Measurements from ENCODE around the gene IP6K2.

Gene IP6K2

GRCh38 chr3:48686538-48687219 lies 30.3 kb downstream of the IP6K2 start:
- Histone ChIP-seq H3K27ac (ENCODE audit: low read depth, low read length, poor library complexity, severe bottlenecking) (peak overlapping the region; percentile 83), H4K20me1 (ENCODE audit: insufficient read depth, low read length) (no peaks in the 10 kb centered on the region), H3F3A (ENCODE audit: insufficient read depth, low read length) (peaks cover 10% of the 10 kb centered on the region; the same call in 1 of the 2 replicates), H3K4me1 (ENCODE audit: insufficient read depth, low read length, severe bottlenecking) (peaks cover 24% of the 10 kb centered on the region), H3K9ac (ENCODE audit: low read length) (peak overlapping the region; percentile 77; the same call in 1 of the 2 replicates), H3K9me2 (ENCODE audit: low read depth, low read length) (no peaks in the 10 kb centered on the region), H3K4me2 (ENCODE audit: low read length) (peak overlapping the region; percentile 99), H3K9me3 (ENCODE audit: low read length) (no peaks in the 10 kb centered on the region), H2AFZ (ENCODE audit: low read length) (no peak overlapping the region), H3K79me2 (ENCODE audit: insufficient read depth, low read length) (peaks cover 7% of the 10 kb centered on the region), H3K27me3 (ENCODE audit: insufficient read depth, low read length) (no peaks in the 10 kb centered on the region), H3K4me3 (ENCODE audit: low read depth, low read length, poor library complexity, severe bottlenecking) (peak overlapping the region; percentile 72), H3K36me3 (ENCODE audit: insufficient read depth, low read length) (peaks cover 56% of the 10 kb centered on the region)
- TF ChIP-seq EZH2 (IDR thresholded peaks at IDR 0.05; ENCODE audit: borderline replicate concordance, low read length) (no peak), CTCF (IDR thresholded peaks at IDR 0.05; ENCODE audit: low read length) (no peak)

GRCh38 chr3:48685603-48686511 lies 31.2 kb downstream of the IP6K2 start, which contains the start of gene NCKIPSD:
TSS of gene NCKIPSD (minus strand) at chr3:48685915. CDS start at chr3:48685807, 108 bp downstream.
- no peaks in the 10 kb centered on the region for H3K9me3 ChIP-seq (ENCODE audit: low read length)
- TF ChIP-seq CTCF (IDR thresholded peaks at IDR 0.05; ENCODE audit: low read length) (peak; percentile 64), EZH2 (IDR thresholded peaks at IDR 0.05; ENCODE audit: borderline replicate concordance, low read length) (no peak)
- peaks cover 56% of the 10 kb centered on the region for H3K36me3 ChIP-seq (ENCODE audit: insufficient read depth, low read length)
- peak within 1 kb of the TSS; percentile 77 for H3K9ac ChIP-seq (ENCODE audit: low read length)
- H4K20me1 ChIP-seq (ENCODE audit: insufficient read depth, low read length), result no peaks in the 10 kb centered on the region
- no peaks in the 10 kb centered on the region for H3K9me2 ChIP-seq (ENCODE audit: low read depth, low read length)
- no peak within 1 kb of the TSS for H2AFZ ChIP-seq (ENCODE audit: low read length)
- H3K4me2 ChIP-seq (ENCODE audit: low read length), result peak within 1 kb of the TSS; percentile 99
- peak within 1 kb of the TSS; percentile 83 for H3K27ac ChIP-seq (ENCODE audit: low read depth, low read length, poor library complexity, severe bottlenecking)
- H3K27me3 ChIP-seq (ENCODE audit: insufficient read depth, low read length), result no peaks in the 10 kb centered on the region
- peaks cover 7% of the 10 kb centered on the region for H3K79me2 ChIP-seq (ENCODE audit: insufficient read depth, low read length)
- peaks cover 10% of the 10 kb centered on the region; the same call in 1 of the 2 replicates for H3F3A ChIP-seq (ENCODE audit: insufficient read depth, low read length)
- H3K4me1 ChIP-seq (ENCODE audit: insufficient read depth, low read length, severe bottlenecking), result peaks cover 24% of the 10 kb centered on the region
- peak within 1 kb of the TSS; percentile 72 for H3K4me3 ChIP-seq (ENCODE audit: low read depth, low read length, poor library complexity, severe bottlenecking)

DNA sequence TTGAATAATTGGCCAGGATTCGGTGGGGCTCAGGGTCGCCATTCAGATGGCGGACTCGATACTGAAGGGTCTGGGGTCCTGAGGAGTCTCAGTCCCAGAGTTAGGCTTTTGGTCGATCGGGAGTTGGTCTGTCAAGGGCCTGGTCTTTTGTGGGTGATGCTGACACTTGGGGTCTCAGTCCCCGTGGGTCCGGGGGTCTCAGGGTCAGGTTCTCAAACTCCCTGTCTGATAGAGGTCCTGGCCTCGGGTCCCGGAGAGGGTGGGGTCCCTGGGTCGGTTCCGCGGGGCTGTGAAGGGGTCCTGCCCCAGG lies 31.8 kb downstream of the IP6K2 start:
- Histone ChIP-seq H3K27me3 (ENCODE audit: insufficient read depth, low read length) (no peaks in the 10 kb centered on the region), H3K9me2 (ENCODE audit: low read depth, low read length) (no peaks in the 10 kb centered on the region), H3K4me3 (ENCODE audit: low read depth, low read length, poor library complexity, severe bottlenecking) (peak overlapping the region; percentile 72), H3K79me2 (ENCODE audit: insufficient read depth, low read length) (peaks cover 7% of the 10 kb centered on the region), H3K4me1 (ENCODE audit: insufficient read depth, low read length, severe bottlenecking) (peaks cover 24% of the 10 kb centered on the region), H2AFZ (ENCODE audit: low read length) (no peak overlapping the region), H3K36me3 (ENCODE audit: insufficient read depth, low read length) (peaks cover 56% of the 10 kb centered on the region), H3K9me3 (ENCODE audit: low read length) (no peaks in the 10 kb centered on the region), H3F3A (ENCODE audit: insufficient read depth, low read length) (peaks cover 10% of the 10 kb centered on the region; the same call in 1 of the 2 replicates), H3K27ac (ENCODE audit: low read depth, low read length, poor library complexity, severe bottlenecking) (peak overlapping the region; percentile 83), H3K4me2 (ENCODE audit: low read length) (peak overlapping the region; percentile 99), H4K20me1 (ENCODE audit: insufficient read depth, low read length) (no peaks in the 10 kb centered on the region), H3K9ac (ENCODE audit: low read length) (peak overlapping the region; percentile 77)
- TF ChIP-seq CTCF (IDR thresholded peaks at IDR 0.05; ENCODE audit: low read length) (no peak; the same call in 1 of the 2 replicates), EZH2 (IDR thresholded peaks at IDR 0.05; ENCODE audit: borderline replicate concordance, low read length) (no peak)
